T-helper 17 cell (primary cell): ENCODE data around the gene TLK1. TPM values are rescaled to one million over a fixed set of nuclear protein-coding genes. Genes with fewer than 3 reads are reported as not detected.
A peak's percentile ranks its signal among the peaks of the same experiment; 100 is the strongest.
"Not testable (repeated sequence)": the region's sequence is repeated elsewhere in the genome, so short reads cannot be mapped to it uniquely, and the experiment has no call there.

ENCODE experiments used
- ATAC-seq: fragments of 150-1000 bp; cut with Tn5 transposase; 2 replicates; pipeline ENCODE4 v1.10.0; 2021; ENCODE audit warnings: mild to moderate bottlenecking, moderate library complexity
- DNase-seq, 3 donors: peaks; one replicate each; pipeline versions ENCODE4 v3.0.0 to v3.0.0-alpha.2; 2020 to 2021
- H3K9me3 ChIP-seq: one replicate; pipeline ENCODE4 v1.7.0; 2013; ENCODE audit warnings: low read length, mild to moderate bottlenecking; ENCODE audit not compliant: control insufficient read depth, poor library complexity, severe bottlenecking
- H3K27ac Mint-ChIP-seq: one replicate; pipeline ENCODE4 v1.8.0; 2022; ENCODE audit warnings: mild to moderate bottlenecking, moderate library complexity, mixed read lengths
- H3K27me3 Mint-ChIP-seq: one replicate; pipeline ENCODE4 v1.8.0; 2022; ENCODE audit warnings: mixed read lengths
- H3K36me3 Mint-ChIP-seq: one replicate; pipeline ENCODE4 v1.8.0; 2022; ENCODE audit warnings: low read depth, mixed read lengths
- H3K4me1 Mint-ChIP-seq: one replicate; pipeline ENCODE4 v1.8.0; 2022; ENCODE audit warnings: mild to moderate bottlenecking, mixed read lengths
- H3K4me3 Mint-ChIP-seq: one replicate; pipeline ENCODE4 v1.8.0; 2022; ENCODE audit warnings: mild to moderate bottlenecking, moderate library complexity, mixed read lengths
- total RNA-seq, 4 donors: library from RNA in 2 of 4; stranded (reverse) in 2 of 4; gene quantifications; one replicate each; pipeline ENCODE4 v1.2.3 and lab custom pipeline; 2022 to 2026

TLK1 gene
- total RNA-seq, 2 donors from 2014 or later = 147 to 193 TPM

DNA sequence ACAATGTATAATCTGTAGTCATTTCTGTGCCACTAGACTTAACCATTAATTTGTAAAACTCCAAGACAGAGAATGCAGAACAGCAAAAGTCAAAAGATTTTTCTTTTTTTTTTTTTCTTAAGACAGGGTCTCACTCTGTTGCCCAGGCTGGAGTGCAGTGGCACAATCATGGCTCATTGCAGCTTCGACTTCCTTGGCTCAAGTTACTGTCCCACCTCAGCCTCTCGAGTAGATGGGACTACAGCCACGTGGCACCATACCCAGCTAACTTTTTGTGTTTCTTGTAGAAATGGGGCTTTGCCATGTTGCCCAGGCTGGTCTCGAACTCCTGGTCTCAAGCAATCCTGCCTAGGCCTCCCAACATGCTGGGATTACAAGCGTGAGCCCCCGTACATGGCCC lies 80.1 kb downstream of the TLK1 start:
- ATAC-seq = no peak
- H3K4me3 Mint-ChIP-seq = no peak overlapping the region
- no peaks in the 10 kb centered on the region for H3K9me3 ChIP-seq
- peaks cover 8% of the 10 kb centered on the region for H3K36me3 Mint-ChIP-seq
- H3K27ac Mint-ChIP-seq = no peak overlapping the region
- H3K27me3 Mint-ChIP-seq = no peaks in the 10 kb centered on the region
- H3K4me1 Mint-ChIP-seq = peaks cover 34% of the 10 kb centered on the region
- no peak for DNase-seq

- H3K27me3 Mint-ChIP-seq, DNase-seq, H3K36me3 Mint-ChIP-seq, ATAC-seq, H3K9me3 ChIP-seq, H3K4me3 Mint-ChIP-seq: not testable (repeated sequence)
- peak overlapping the region; percentile 86 for H3K27ac Mint-ChIP-seq
- H3K4me1 Mint-ChIP-seq = peaks cover 13% of the 10 kb centered on the region
Measured at GRCh38 chr2:171076422-171076821, 84.3 kb downstream of the TLK1 start.

DNA sequence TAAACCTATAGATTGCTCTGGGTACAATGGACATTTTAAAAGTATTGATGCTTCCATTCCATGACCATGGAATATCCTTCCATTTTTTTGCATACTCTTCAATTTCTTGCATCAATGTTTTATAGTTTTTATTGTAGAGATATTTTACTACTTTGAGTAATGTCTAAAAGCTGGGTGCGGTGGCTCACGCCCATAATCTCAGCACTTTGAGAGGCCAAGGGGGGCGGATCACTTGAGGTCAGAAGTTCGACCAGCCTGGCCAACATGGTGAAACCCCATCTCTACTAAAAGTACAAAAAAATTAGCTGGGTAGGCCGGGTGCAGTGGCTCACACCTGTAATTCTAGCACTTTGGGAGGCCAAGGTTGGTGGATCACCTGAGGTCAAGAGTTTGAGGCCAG lies 88.5 kb downstream of the TLK1 start:
- H3K9me3 ChIP-seq = no peaks in the 10 kb centered on the region
- DNase-seq (no peak), ATAC-seq (no peak)
- Mint-ChIP-seq H3K4me3 (no peak overlapping the region), H3K27ac (no peak overlapping the region), H3K27me3 (no peaks in the 10 kb centered on the region), H3K36me3 (no peaks in the 10 kb centered on the region), H3K4me1 (peaks cover 9% of the 10 kb centered on the region)

- Mint-ChIP-seq H3K27me3 (no peaks in the 10 kb centered on the region), H3K36me3 (no peaks in the 10 kb centered on the region)
Measured at GRCh38 chr2:171069286-171069956, 91.3 kb downstream of the TLK1 start.

DNA sequence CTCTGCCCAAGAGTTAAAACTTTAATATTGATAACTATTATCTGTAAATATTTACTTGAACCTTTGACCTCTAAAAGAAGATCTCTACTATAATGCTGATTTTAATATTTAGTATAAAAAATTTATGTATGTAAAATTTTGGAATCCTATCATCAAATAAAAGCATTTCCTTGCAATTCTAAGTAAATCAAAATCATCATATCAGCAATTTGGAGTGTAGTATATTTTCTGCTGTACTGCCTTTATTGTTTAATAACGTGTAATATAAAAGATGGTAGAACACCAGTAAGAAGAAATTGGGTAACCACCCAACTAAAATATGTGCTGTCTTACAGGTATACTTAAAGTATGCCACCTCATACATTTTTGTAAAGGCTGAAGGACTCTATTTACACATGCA lies 94.6 kb downstream of the TLK1 start:
- H3K9me3 ChIP-seq = no peaks in the 10 kb centered on the region
- H3K4me3 Mint-ChIP-seq = no peak overlapping the region
- H3K27ac Mint-ChIP-seq = no peak overlapping the region
- H3K4me1 Mint-ChIP-seq = peaks cover 16% of the 10 kb centered on the region
- H3K36me3 Mint-ChIP-seq = no peaks in the 10 kb centered on the region
- DNase-seq (no peak), ATAC-seq (no peak)
- H3K27me3 Mint-ChIP-seq = no peaks in the 10 kb centered on the region

More at GRCh38 chr2:171069286-171069956, 91.3 kb downstream of the TLK1 start:
- Mint-ChIP-seq H3K4me3 (no peak overlapping the region), H3K4me1 (peaks cover 8% of the 10 kb centered on the region), H3K27ac (no peak overlapping the region)
- DNase-seq = no peak
- H3K9me3 ChIP-seq = no peaks in the 10 kb centered on the region
- ATAC-seq = no peak

- Mint-ChIP-seq H3K27ac (no peak overlapping the region), H3K4me1 (peaks cover 7% of the 10 kb centered on the region), H3K4me3 (no peak overlapping the region), H3K36me3 (peaks cover 4% of the 10 kb centered on the region), H3K27me3 (no peaks in the 10 kb centered on the region)
- no peaks in the 10 kb centered on the region for H3K9me3 ChIP-seq
- no peak for ATAC-seq
- no peak for DNase-seq
Measured at GRCh38 chr2:171057575-171057974, 103.1 kb downstream of the TLK1 start.

DNA sequence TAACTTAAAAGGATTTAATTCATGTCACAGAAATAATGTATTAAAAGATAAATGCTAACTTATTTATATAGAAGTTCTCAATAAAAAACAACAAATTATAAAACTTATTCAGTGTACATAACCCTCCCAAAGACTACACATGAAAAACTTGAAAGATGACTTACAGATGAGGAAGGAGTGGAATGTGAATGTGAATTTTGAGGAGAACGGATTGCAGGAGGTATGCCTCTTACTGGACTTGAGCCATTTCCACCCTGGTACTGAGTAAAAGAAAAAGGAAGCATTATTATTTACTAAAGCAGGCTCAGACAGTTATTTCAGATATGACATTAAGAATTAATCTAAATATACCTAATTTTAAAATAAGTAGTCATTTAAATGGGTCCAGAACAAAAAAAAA lies 104.4 kb downstream of the TLK1 start:
- peaks cover 4% of the 10 kb centered on the region for H3K36me3 Mint-ChIP-seq
- no peak overlapping the region for H3K4me3 Mint-ChIP-seq
- no peaks in the 10 kb centered on the region for H3K27me3 Mint-ChIP-seq
- peaks cover 4% of the 10 kb centered on the region for H3K4me1 Mint-ChIP-seq
- H3K27ac Mint-ChIP-seq = no peak overlapping the region
- ATAC-seq (no peak), DNase-seq (no peak)
- no peaks in the 10 kb centered on the region for H3K9me3 ChIP-seq

- DNase-seq (no peak), ATAC-seq (no peak)
- Mint-ChIP-seq H3K27ac (no peak overlapping the region), H3K36me3 (peaks cover 10% of the 10 kb centered on the region), H3K4me3 (no peak overlapping the region), H3K4me1 (peaks cover 3% of the 10 kb centered on the region), H3K27me3 (no peaks in the 10 kb centered on the region)
- no peaks in the 10 kb centered on the region for H3K9me3 ChIP-seq
Measured at GRCh38 chr2:171049691-171050090, 111.0 kb downstream of the TLK1 start.

GRCh38 chr2:171046048-171046560 lies 114.6 kb downstream of the TLK1 start:
- H3K36me3 Mint-ChIP-seq = peaks cover 13% of the 10 kb centered on the region
- H3K27ac Mint-ChIP-seq = no peak overlapping the region
- ATAC-seq (no peak), DNase-seq (no peak)
- H3K4me3 Mint-ChIP-seq = no peak overlapping the region
- no peaks in the 10 kb centered on the region for H3K9me3 ChIP-seq
- peaks cover 24% of the 10 kb centered on the region for H3K4me1 Mint-ChIP-seq
- no peaks in the 10 kb centered on the region for H3K27me3 Mint-ChIP-seq

DNA sequence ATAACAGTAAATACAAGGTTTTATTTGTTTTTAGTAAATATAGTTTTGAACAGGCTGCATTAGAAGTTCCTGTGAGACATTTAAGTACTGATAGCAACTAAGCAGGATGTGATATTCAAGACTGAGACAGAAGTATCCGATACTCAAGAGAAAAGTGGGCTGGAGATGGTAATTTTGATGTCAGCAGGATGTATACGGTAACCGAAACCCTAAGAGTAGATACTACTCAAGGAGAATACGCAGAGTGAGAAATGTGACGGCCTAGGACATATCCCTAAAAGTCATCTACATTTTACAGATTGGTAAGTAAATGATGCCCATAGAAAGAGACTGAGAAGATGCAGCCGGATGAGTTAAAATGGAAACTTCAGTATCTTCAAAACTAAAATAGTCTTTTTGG lies 116.3 kb downstream of the TLK1 start:
- H3K4me1 Mint-ChIP-seq = peaks cover 29% of the 10 kb centered on the region
- peak overlapping the region; percentile 0 for H3K4me3 Mint-ChIP-seq
- H3K36me3 Mint-ChIP-seq = peaks cover 16% of the 10 kb centered on the region
- ATAC-seq = peak; percentile 56
- H3K27ac Mint-ChIP-seq = peak overlapping the region; percentile 79
- no peaks in the 10 kb centered on the region for H3K27me3 Mint-ChIP-seq
- no peak for DNase-seq
- H3K9me3 ChIP-seq = no peaks in the 10 kb centered on the region

- Mint-ChIP-seq H3K4me3 (peak overlapping the region; percentile 28), H3K27me3 (no peaks in the 10 kb centered on the region), H3K4me1 (peaks cover 30% of the 10 kb centered on the region), H3K36me3 (peaks cover 14% of the 10 kb centered on the region), H3K27ac (peak overlapping the region; percentile 79)
- DNase-seq (no peak), ATAC-seq (no peak)
- H3K9me3 ChIP-seq = no peaks in the 10 kb centered on the region
Measured at GRCh38 chr2:171042253-171042969, 118.3 kb downstream of the TLK1 start.

- ATAC-seq = no peak
- DNase-seq = no peak
- H3K9me3 ChIP-seq = no peaks in the 10 kb centered on the region
- peaks cover 16% of the 10 kb centered on the region for H3K36me3 Mint-ChIP-seq
- H3K4me1 Mint-ChIP-seq = peaks cover 19% of the 10 kb centered on the region
- peak overlapping the region; percentile 31 for H3K4me3 Mint-ChIP-seq
- peak overlapping the region; percentile 39 for H3K27ac Mint-ChIP-seq
- no peaks in the 10 kb centered on the region for H3K27me3 Mint-ChIP-seq
Measured at GRCh38 chr2:171036532-171036931, 124.2 kb downstream of the TLK1 start.

GRCh38 chr2:171034315-171034714 lies 126.4 kb downstream of the TLK1 start:
- Mint-ChIP-seq H3K4me3 (no peak overlapping the region), H3K4me1 (peaks cover 13% of the 10 kb centered on the region), H3K36me3 (peaks cover 11% of the 10 kb centered on the region), H3K27ac (no peak overlapping the region), H3K27me3 (no peaks in the 10 kb centered on the region)
- H3K9me3 ChIP-seq = no peaks in the 10 kb centered on the region
- DNase-seq (no peak), ATAC-seq (no peak)
